Transverse colon (tissue), 4 donors: ENCODE measurements around the gene TMEM178B. TPM values are rescaled to one million over a fixed set of nuclear protein-coding genes. Genes with fewer than 3 reads are reported as not detected.
"Not testable (repeated sequence)": the region's sequence is repeated elsewhere in the genome, so short reads cannot be mapped to it uniquely, and the experiment has no call there.

ENCODE experiments used
- DNase-seq: peaks from one replicate; pipeline ENCODE4 v3.0.0-alpha.2; 2019
- H3K27ac ChIP-seq, 4 donors: fragments of 200-600 bp; sonication (generic); 2 replicates each; pipeline ENCODE4 v1.5.1; 2016 to 2018; ENCODE audit warnings: inconsistent platforms in 4 of 4
- H3K27me3 ChIP-seq: fragments of 200-600 bp; sonication (generic); 2 replicates; pipeline ENCODE4 v1.5.1; 2017; ENCODE audit warnings: inconsistent platforms
- H3K36me3 ChIP-seq, 4 donors: fragments of 200-600 bp; sonication (generic); 2 replicates each; pipeline ENCODE4 v1.5.1; 2017 to 2019; ENCODE audit warnings: inconsistent platforms in 4 of 4
- H3K4me1 ChIP-seq, 4 donors: fragments of 200-600 bp; sonication (generic); 2 replicates each; pipeline ENCODE4 v1.5.1; 2017 to 2020; ENCODE audit warnings: inconsistent platforms in 4 of 4
- H3K4me3 ChIP-seq, 4 donors: fragments of 200-600 bp; sonication (generic); 1 replicate in 1 of 4; 2 replicates in 3 of 4; pipeline versions ENCODE4 v1.5.1 to v1.6.1; 2017 to 2019; ENCODE audit warnings: inconsistent platforms in 4 of 4
- H3K9me3 ChIP-seq, 2 donors: fragments of 200-600 bp; sonication (generic); 2 replicates each; pipeline ENCODE4 v1.5.1; 2017 to 2019; ENCODE audit warnings: inconsistent platforms in 2 of 2
- EP300 ChIP-seq: sonication (generic); formaldehyde crosslinking; IDR thresholded peaks from one replicate; pipeline ENCODE4 v1.6.1; 2017; ENCODE audit warnings: antibody characterized with exemption, low read depth
- POLR2A ChIP-seq: fragments of 450-650 bp; IDR thresholded peaks from one replicate; pipeline ENCODE4 v1.6.1; 2016; ENCODE audit warnings: antibody characterized with exemption, mild to moderate bottlenecking, moderate library complexity
- POLR2AphosphoS5 ChIP-seq, 3 donors: sonication (generic); formaldehyde crosslinking; IDR thresholded peaks; one replicate each; pipeline ENCODE4 v1.6.1; 2016; ENCODE audit warnings: antibody characterized with exemption in 3 of 3
- WGBS, 2 donors: methylation state at CpG; one replicate each; pipeline ENCODE4 v1.1.5; 2018; ENCODE audit warnings: low coverage in 1 of 2; 5-methylcytosine and 5-hydroxymethylcytosine counted together
- in situ Hi-C, 4 donors: fragments of 200-750 bp; cut with MboI; loops; one replicate each; pipeline versions ENCODE4 v1.15.0 to v1.15.1; 2017; ENCODE audit warnings: low sequenced_read_pairs in 3 of 4, low pct_ligation_motif_present in 1 of 4, low pct_unique_long_range_greater_than_20kb in 1 of 4
- intact Hi-C: fragments of 100-400 bp; cut with DNase I; formaldehyde crosslinking; loops from one replicate; pipeline ENCODE4 v1.15.1; 2023; ENCODE audit warnings: low total_unique reads
- total RNA-seq, 4 donors: library from RNA; depleted of rRNA; stranded (reverse); fragments of >200 nt; gene quantifications; one replicate each; pipeline ENCODE4 v1.1.0, GENCODE V29; 2016
- TF ChIP-seq, protein P1 (sequence below), 5 experiments: fragments of 200-600 bp in 3 of 5; fragments of 450-650 bp in 2 of 5; sonication (generic) in 3 of 5; IDR thresholded peaks; 1 replicate in 2 of 5; 2 replicates in 3 of 5; pipeline ENCODE4 v1.5.1; 2016 to 2017; ENCODE audit warnings: antibody characterized with exemption in 5 of 5, inconsistent platforms in 3 of 5, mild to moderate bottlenecking in 2 of 5, moderate library complexity in 1 of 5

TMEM178B gene
- total RNA-seq, 4 donors from 2014 or later: 0.32 to 0.82 (median 0.39) TPM

DNA sequence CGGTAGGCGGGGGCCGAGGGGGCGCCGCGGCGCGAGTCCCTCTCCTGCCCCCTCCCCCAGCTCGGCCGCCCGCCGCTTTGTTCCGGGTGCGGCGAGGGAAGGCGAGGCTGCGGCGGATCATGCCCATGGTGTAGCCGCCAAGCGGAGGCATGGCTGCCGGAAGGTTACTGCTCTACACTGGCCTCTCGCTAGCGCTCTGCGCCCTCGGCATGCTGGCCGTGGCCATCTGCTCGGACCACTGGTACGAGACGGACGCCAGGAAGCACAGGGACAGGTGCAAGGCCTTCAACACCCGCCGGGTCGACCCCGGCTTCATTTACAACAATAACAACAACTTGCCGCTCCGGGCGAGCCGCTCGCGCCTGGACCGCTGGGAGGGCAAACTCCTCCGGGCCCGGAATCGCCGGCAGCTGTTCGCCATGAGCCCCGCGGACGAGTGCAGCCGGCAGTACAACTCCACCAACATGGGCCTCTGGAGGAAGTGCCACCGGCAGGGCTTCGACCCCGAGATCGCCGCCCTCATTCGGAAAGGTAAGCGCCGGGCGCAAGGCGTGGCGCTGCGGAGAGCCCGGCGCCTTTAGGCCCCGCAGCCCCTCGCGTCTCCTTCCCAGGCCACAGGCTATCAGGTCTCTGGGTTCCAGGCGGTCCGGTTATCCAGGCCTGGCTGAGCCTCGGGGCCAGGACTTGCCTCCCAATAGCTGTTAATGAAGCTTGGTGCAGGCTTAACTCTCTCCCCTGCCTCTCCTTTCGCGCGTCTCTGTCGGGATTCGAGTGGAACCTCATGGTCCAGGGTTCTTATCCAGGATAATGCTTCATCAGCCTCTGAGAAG, 513 bp downstream of the TMEM178B start:
- intact Hi-C loops: no loop called here
- DNase-seq: no peak

DNA sequence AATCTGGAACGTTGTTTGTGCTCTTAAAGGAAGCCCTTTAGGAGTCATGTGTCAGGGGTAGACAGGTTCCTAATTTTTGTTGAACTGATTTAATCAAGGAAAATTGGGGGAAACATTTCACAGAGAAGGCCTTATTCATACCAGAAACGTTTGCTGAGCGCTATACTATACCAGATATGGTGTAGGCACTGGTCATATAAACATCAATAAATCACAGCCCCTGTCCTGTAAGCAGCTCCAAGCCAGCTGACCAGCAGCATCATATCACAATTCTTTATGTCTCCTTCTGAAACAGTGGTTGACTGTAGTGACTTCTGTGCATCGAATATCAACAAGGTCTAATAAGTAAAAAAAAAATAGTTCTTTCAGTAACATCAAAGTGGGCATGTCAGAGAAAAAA, 1.1 kb downstream of the TMEM178B start:
- DNase-seq: no peak
- Histone ChIP-seq H3K9me3 (no peaks in the 10 kb centered on the region), H3K36me3 (no peaks in the 10 kb centered on the region), H3K27ac (no peak overlapping the region), H3K4me3 (peak overlapping the region in 1 of 4 donors; percentile 49), H3K27me3 (peaks cover 82% of the 10 kb centered on the region), H3K4me1 (peaks cover 7 to 42% (median 32%) of the 10 kb centered on the region in 4 donors)
- no peak for TF ChIP-seq POLR2A
- TF ChIP-seq, protein P1, sequence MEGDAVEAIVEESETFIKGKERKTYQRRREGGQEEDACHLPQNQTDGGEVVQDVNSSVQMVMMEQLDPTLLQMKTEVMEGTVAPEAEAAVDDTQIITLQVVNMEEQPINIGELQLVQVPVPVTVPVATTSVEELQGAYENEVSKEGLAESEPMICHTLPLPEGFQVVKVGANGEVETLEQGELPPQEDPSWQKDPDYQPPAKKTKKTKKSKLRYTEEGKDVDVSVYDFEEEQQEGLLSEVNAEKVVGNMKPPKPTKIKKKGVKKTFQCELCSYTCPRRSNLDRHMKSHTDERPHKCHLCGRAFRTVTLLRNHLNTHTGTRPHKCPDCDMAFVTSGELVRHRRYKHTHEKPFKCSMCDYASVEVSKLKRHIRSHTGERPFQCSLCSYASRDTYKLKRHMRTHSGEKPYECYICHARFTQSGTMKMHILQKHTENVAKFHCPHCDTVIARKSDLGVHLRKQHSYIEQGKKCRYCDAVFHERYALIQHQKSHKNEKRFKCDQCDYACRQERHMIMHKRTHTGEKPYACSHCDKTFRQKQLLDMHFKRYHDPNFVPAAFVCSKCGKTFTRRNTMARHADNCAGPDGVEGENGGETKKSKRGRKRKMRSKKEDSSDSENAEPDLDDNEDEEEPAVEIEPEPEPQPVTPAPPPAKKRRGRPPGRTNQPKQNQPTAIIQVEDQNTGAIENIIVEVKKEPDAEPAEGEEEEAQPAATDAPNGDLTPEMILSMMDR (IDR thresholded peaks at IDR 0.05): no peak
- intact Hi-C loops (no loop called here), in situ Hi-C loops (no loop called here)
- WGBS, 2 donors: 38 to 48% methylated on average over 3 to 4 of the region's 4 CpGs

More for the DNA sequence above, 513 bp downstream of the TMEM178B start:
- H3K4me3 ChIP-seq: peak overlapping the region; percentile 17 to 49 (median 34)
- H3K27ac ChIP-seq: no peak overlapping the region
- peaks cover 89% of the 10 kb centered on the region for H3K27me3 ChIP-seq
- in situ Hi-C loops: no loop called here
- 5% methylated on average over 35 of the region's 75 CpGs; no CpG with 5 or more reads in 1 of the 2 donors for WGBS, 2 donors
- peaks cover 7 to 42% (median 32%) of the 10 kb centered on the region in 4 donors for H3K4me1 ChIP-seq
- no peaks in the 10 kb centered on the region for H3K36me3 ChIP-seq
- no peaks in the 10 kb centered on the region for H3K9me3 ChIP-seq
- TF ChIP-seq EP300 (no peak), POLR2AphosphoS5 (IDR thresholded peaks at IDR 0.05) (no peak), POLR2A (no peak)
- TF ChIP-seq, protein P1 (IDR thresholded peaks at IDR 0.05): no peak

DNA sequence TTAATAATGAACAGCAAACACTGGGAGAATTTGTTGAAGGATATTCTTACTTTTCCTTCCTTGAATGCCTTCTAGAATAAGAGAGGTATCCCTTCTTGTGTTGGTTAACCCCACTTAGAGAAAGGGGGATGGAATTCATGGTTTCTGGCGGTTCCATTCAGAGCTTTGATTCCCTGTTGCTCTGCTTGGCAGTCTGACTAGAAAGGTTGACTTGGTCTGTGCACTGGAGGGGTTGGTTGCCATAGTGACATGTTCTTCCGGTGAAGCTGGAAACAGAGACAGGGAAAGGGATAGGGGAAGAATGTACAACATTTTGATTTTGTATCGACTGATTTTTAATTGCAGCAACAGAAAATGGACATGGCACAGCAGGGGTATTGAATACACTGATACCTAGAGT, 2.5 kb downstream of the TMEM178B start:
- Histone ChIP-seq H3K4me1 (peaks cover 7 to 37% (median 30%) of the 10 kb centered on the region in 4 donors), H3K27ac (no peak overlapping the region), H3K36me3 (no peaks in the 10 kb centered on the region), H3K4me3 (no peak overlapping the region), H3K9me3 (no peaks in the 10 kb centered on the region), H3K27me3 (peaks cover 69% of the 10 kb centered on the region)
- TF ChIP-seq EP300 (no peak), POLR2AphosphoS5 (IDR thresholded peaks at IDR 0.05) (no peak), POLR2A (no peak)
- TF ChIP-seq, protein P1 (IDR thresholded peaks at IDR 0.05): no peak
- 57 to 63% methylated on average over 2 to 3 of the region's 3 CpGs for WGBS, 2 donors
- no peak for DNase-seq
- in situ Hi-C loops (no loop called here), intact Hi-C loops (no loop called here)

DNA sequence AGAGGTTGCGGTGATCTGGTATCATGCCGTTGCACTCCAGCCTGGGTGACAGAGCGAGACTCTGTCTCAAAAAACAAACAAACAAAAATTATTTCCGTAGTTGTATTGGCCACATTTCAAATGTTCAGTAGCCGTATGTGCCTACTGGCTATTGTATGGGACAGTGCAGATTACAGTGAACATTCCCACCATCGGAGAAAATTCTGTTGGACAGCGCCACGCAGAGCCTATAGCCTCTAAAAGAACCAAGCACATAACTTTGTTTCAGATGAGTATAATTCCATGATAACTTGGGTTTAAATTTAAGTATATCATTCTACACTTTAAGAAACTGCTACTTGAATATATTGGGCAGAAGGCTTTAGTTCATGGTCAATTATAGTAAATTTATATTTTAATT, 5.4 kb downstream of the TMEM178B start:
- intact Hi-C loops: no loop called here
- Histone ChIP-seq H3K27ac (no peak overlapping the region), H3K27me3 (peaks cover 40% of the 10 kb centered on the region), H3K4me1 (peaks cover 0 to 8% (median 6%) of the 10 kb centered on the region in 4 donors), H3K9me3 (no peaks in the 10 kb centered on the region), H3K36me3 (no peaks in the 10 kb centered on the region), H3K4me3 (no peak overlapping the region)
- in situ Hi-C loops: no loop called here
- TF ChIP-seq, protein P1 (IDR thresholded peaks at IDR 0.05): no peak
- TF ChIP-seq EP300 (no peak), POLR2A (no peak), POLR2AphosphoS5 (IDR thresholded peaks at IDR 0.05) (no peak)
- 66 to 73% methylated on average over 8 of the region's 8 CpGs for WGBS, 2 donors
- DNase-seq: no peak

DNA sequence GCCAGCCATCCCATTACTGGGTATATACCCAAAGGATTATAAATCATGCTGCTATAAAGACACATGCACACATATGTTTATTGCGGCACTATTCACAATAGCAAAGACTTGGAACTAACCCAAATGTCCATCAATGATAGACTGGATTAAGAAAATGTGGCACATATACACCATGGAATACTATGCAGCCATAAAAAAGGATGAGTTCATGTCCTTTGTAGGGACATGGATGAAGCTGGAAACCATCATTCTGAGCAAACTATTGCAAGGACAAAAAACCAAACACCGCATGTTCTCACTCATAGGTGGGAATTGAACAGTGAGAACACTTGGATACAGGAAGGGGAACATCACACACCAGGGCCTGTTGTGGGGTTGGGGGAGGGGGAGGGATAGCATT, 15.6 kb downstream of the TMEM178B start:
- H3K9me3 ChIP-seq, H3K4me3 ChIP-seq, intact Hi-C loops, in situ Hi-C loops, H3K27ac ChIP-seq, H3K4me1 ChIP-seq, H3K36me3 ChIP-seq, DNase-seq, H3K27me3 ChIP-seq: not testable (repeated sequence)
- WGBS, 2 donors: 90% methylated on average over 2 of the region's 2 CpGs; no CpG with 5 or more reads in 1 of the 2 donors
